Astrocyte of the spinal cord (primary cell): ENCODE results near the gene CACNA1C.

Experiments
- DNase-seq: peaks from one replicate; pipeline ENCODE4 v3.0.0; 2011; ENCODE audit warnings: low read depth, low spot score
- H3K4me3 ChIP-seq: 2 replicates; pipeline ENCODE4 v1.5.1; 2011; ENCODE audit warnings: low read depth, mild to moderate bottlenecking, low read length, moderate library complexity
- in situ Hi-C: cut with HindIII; loops from 2 replicates; pipeline ENCODE4 v1.10.0; 2017; ENCODE audit warnings: low sequenced_read_pairs
- TF ChIP-seq, protein P1 (sequence below): IDR thresholded peaks from 2 replicates; pipeline ENCODE4 v1.5.1; 2012; ENCODE audit warnings: low read depth, mild to moderate bottlenecking, low read length, inconsistent platforms

CACNA1C gene

DNA sequence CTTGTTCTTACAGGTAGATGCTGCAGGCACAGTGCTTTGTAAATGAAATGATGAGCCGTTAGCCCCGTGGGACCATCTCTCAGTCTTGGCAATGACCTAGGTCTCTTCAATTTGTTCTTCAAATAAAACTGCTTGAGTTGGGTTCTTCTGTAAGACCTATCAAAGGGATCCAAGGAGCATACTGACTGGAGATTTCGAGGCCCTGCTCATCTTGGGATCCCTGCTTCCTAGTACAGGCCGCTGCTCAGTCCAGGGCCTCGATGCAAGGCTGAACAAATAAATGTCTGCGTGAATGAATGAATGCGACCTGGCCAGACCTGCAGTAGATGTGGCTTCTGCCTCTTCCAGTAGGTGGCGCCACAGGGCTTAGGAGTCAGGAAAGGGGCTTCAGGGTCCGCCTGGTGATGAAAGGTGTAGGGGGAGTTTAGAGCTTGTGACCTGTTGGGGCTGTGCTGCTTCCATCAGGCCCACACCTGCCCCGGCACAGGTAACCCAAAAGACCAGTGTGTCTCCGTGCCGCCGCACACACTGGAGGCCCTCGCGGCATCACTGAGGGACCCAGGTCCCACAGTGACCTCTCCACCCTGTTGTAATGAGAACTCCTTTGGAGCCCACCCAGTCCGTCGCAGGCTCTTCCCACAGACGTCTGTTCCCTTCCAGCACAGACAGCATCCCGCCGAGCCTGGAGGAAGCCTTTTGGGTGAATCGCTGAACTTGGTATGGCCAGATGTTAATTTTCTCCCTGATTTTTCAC lies 4.4 kb downstream of the CACNA1C start:
- in situ Hi-C loops = no loop called here
- TF ChIP-seq, protein P1, sequence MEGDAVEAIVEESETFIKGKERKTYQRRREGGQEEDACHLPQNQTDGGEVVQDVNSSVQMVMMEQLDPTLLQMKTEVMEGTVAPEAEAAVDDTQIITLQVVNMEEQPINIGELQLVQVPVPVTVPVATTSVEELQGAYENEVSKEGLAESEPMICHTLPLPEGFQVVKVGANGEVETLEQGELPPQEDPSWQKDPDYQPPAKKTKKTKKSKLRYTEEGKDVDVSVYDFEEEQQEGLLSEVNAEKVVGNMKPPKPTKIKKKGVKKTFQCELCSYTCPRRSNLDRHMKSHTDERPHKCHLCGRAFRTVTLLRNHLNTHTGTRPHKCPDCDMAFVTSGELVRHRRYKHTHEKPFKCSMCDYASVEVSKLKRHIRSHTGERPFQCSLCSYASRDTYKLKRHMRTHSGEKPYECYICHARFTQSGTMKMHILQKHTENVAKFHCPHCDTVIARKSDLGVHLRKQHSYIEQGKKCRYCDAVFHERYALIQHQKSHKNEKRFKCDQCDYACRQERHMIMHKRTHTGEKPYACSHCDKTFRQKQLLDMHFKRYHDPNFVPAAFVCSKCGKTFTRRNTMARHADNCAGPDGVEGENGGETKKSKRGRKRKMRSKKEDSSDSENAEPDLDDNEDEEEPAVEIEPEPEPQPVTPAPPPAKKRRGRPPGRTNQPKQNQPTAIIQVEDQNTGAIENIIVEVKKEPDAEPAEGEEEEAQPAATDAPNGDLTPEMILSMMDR = peak; percentile 90
- DNase-seq = peak; percentile 56
- H3K4me3 ChIP-seq = no peak overlapping the region

DNA sequence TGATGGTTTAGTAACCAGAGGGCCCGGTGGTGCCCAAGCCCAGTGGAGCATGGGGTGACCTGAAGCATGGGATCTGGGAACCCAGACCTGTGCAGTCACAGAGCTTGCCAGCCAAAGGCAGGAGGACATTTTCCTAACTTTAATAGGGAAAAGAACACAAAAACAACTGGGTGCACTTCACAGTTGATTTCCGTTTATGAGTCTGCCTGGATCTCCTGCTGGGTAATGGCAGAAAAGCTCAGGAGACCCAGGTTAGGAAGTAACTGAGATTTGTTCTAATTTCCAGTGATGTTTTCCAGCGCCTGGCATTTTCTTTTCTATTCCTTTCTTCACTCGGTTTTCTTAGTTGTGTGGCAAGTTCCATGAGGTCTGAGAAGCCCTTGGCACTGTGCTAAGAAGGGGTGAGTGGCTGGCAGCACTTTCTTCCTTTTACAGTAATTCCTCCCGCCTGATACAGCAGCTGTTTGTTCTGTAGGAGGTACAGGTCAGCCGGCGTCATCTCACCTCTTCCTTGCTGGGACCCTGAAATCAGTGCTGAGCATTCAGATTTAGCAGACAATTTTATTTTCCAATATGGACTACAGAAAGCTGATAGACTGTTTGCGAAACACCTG lies 5.1 kb downstream of the CACNA1C start:
- TF ChIP-seq, protein P1 = no peak
- in situ Hi-C loops = no loop called here
- DNase-seq = no peak
- no peak overlapping the region for H3K4me3 ChIP-seq

DNA sequence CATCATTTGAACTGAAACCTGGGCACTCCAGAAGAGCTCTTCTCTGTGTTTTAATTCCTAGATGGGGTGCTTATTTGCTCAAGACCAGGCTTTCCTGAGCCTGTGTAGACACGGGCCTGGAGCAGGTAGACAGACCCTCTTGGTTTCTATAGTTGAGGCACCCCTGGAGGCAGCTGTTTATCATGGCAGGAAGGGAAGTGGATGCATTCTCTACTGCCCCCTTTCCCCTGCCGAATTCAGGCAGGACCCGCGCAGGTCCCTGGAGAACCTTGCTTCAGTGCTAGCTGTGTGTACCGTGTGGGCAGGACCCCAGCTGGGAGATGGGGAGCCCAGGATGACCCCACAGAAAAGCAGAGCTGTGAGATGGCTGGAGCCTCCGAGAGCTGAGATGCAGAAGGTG lies 6.0 kb downstream of the CACNA1C start:
- DNase-seq = no peak
- in situ Hi-C loops = no loop called here
- H3K4me3 ChIP-seq = no peak overlapping the region
- TF ChIP-seq, protein P1 = no peak

GRCh38 chr12:2061402-2061801 lies 8.6 kb downstream of the CACNA1C start:
- TF ChIP-seq, protein P1 = no peak
- no peak for DNase-seq
- in situ Hi-C loops = no loop called here
- no peak overlapping the region for H3K4me3 ChIP-seq

DNA sequence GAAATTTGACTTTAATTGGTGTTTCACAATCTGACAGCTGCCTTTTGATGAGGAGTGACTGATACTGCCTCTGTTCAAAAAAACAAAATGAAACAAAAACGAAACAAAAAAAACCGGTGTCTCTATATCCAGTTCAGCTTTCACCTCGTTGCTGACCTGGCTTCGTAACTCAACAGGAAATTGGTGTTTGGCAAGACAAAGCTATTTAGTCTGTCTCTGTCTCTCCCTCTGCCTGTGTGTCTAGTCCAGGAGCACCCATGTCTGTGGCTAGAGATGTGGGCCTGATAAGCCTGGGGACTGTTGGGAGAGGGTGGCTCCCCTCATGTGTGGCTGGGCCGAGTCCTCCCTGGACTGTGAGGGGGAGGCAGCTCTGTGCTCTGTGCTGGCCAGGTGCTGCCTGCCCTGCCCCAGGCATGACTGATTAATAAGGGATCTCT lies 11.3 kb downstream of the CACNA1C start:
- TF ChIP-seq, protein P1 = no peak
- in situ Hi-C loops = no loop called here
- H3K4me3 ChIP-seq = no peak overlapping the region
- peak; percentile 37 for DNase-seq

- DNase-seq = no peak
- in situ Hi-C loops = no loop called here
- H3K4me3 ChIP-seq = no peak overlapping the region
- TF ChIP-seq, protein P1 = no peak
These were observed 15.9 kb downstream of the CACNA1C start for GRCh38 chr12:2068653-2069052.
